ENCODE results near the gene INSYN1.

GRCh38 chr15:73749971-73750370 lies 3.2 kb downstream of the INSYN1 start:
- TF ChIP-seq POLR2A (IDR thresholded peaks at IDR 0.05) (no peak), CTCF (IDR thresholded peaks at IDR 0.05) (no peak)

Data from uterus (tissue), 2 donors.